CD4-positive, alpha-beta T cell treated with Interleukin-21 for 1 hour (primary cell): Measurements from ENCODE around the gene DNAL4.

Experiments used
- DNase-seq: peaks from one replicate; pipeline ENCODE4 v3.0.0-alpha.2; 2020

Gene DNAL4

DNA sequence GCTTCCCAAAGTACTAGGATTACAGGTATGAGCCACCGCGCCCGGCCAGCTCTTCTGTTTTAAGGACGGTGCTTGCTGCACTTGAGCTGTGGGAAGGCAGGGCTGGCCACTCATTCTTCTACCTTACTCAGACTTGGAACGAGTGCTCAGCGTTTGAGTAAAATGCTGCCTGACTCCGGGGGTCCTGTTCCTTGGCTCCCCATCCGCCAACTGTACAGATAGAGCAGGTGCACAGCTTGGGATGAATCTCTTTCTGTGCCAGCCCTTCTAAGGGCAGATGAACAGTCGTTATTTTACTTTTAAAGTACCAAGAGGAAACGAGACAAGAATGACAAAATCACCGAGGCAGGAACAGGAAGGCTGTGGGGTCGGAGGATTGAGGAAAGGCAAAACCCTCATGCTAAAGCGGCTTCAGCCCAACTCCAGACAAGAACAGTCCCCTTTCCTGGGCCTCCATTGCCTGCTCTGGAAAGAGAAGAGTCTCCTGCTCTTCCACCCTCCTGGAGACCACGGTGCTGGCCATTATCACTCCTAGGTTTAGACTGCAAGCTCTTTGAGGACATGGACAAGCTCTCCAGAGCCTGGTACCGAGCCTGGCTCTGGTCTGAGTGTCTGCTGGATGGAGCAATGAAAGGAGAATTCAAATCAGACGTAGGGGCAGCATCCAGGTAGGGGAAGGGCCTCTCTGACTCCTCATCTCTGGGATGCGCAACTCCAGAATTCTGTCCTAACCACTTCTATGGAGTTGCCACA, 37.1 kb downstream of the DNAL4 start:
- peak; percentile 27 for DNase-seq

- DNase-seq: peak; percentile 95
Observed at GRCh38 chr22:38755911-38756532, 37.9 kb downstream of the DNAL4 start, which contains the start of gene SUN2. TSS of gene SUN2 (minus strand) at chr22:38755998. CDS start at chr22:38752628, 3,370 bp downstream.

DNA sequence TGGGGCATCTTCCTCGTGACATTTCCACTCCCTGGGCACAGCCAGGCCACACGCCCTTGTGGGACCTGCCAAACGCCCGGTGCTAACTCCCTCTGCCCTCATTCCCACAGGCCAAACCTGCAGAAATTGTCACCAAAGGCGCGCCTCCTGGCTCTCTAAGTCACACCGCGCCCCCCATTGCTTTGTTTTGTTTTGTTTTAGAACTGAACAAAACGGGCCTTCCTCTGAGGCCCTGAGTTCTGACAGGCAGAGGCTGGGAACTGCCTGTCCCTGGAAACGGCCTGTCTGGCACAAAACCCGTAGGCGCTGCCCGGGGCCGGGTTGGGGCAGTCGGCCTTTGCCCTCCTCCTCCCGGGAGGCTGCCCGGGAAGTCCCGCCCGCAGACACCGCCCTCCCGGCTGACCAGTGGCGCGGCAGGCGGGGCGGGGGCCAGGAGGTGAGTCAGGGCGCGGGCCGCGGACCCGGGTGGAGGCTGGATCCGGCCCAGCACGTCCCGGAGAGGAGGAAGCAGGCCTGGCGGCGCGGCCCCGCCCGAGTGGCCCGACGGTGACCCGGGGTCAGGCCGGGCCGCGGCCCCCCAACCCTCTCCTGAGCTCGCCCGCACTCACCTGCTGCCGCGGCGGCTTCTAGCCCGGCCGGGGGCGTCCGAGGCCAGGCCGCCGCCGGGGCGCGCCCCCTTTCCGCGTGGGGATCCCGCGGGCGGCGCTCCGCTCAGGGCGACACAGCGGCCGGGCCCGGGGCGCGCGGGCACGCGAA, 38.6 kb downstream of the DNAL4 start:
- peak; percentile 54 for DNase-seq

GRCh38 chr22:38754751-38755154, 39.2 kb downstream of the DNAL4 start:
- no peak for DNase-seq

- DNase-seq: no peak
Observed at GRCh38 chr22:38753948-38754750, 39.8 kb downstream of the DNAL4 start.

- peak; percentile 83 for DNase-seq
Observed at GRCh38 chr22:38751422-38752346, 42.3 kb downstream of the DNAL4 start.

DNA sequence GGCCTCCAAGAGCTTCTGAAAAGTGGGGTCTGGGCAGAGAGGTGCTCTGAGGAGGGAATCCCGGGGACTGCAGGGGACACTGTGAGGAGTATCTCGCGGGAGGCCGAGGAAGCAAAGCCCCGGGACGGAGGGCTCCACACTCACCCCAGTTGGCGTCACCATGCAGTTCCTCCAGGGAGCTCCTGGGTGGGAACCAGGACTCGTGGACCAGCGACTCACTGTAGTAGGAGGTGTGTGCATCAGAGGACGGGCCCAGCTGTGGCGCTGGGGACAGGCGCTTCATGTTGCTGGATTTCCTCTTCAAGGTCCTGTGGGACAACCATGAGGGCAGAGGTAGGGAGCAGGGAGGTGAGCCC, 42.9 kb downstream of the DNAL4 start:
- DNase-seq: no peak

DNA sequence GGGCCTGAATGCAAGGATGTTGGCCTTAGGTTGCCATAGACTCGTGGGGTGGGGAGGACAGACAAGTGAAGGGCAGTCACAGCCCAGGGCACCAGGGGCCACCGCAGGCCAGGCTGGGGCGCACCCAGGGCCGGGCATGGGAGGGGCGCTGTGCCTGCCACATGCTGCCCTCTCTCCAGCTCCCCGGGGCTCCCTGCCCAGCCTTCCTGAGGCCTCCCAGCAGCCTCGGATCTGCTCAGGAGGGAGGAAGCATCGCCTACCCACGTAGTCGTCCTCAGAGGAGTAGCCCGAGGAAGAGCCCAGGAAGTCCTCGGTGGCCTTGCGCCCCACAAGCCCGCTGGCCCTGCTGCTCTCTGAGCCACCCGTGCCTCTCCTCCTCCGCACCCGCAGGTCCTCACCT, 43.3 kb downstream of the DNAL4 start:
- no peak for DNase-seq

DNA sequence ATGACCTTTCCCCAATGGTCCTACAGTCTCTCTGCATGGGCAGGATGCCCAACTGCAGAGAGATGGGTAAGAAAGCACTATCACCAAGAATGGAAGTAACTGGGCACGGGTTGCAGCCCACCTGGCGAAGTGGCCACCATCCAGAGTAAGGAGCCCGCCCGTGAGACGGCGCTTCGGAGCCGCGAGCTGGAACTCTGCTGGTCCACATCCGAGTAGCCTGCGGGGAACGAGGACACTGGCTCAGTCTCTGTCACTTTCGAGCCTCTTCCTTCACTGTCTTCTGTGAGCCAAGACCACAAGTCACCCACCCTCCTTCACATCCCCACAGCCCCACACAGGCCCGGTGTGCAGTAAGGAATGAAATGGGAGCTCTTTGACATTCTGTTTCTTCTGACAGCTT, 43.8 kb downstream of the DNAL4 start:
- no peak for DNase-seq

- no peak for DNase-seq
Observed at GRCh38 chr22:38748487-38749136, 45.3 kb downstream of the DNAL4 start.

- DNase-seq: no peak
Observed at GRCh38 chr22:38745676-38746460, 48.1 kb downstream of the DNAL4 start.

- DNase-seq: no peak
Observed at GRCh38 chr22:38744981-38745380, 49.0 kb downstream of the DNAL4 start.

DNA sequence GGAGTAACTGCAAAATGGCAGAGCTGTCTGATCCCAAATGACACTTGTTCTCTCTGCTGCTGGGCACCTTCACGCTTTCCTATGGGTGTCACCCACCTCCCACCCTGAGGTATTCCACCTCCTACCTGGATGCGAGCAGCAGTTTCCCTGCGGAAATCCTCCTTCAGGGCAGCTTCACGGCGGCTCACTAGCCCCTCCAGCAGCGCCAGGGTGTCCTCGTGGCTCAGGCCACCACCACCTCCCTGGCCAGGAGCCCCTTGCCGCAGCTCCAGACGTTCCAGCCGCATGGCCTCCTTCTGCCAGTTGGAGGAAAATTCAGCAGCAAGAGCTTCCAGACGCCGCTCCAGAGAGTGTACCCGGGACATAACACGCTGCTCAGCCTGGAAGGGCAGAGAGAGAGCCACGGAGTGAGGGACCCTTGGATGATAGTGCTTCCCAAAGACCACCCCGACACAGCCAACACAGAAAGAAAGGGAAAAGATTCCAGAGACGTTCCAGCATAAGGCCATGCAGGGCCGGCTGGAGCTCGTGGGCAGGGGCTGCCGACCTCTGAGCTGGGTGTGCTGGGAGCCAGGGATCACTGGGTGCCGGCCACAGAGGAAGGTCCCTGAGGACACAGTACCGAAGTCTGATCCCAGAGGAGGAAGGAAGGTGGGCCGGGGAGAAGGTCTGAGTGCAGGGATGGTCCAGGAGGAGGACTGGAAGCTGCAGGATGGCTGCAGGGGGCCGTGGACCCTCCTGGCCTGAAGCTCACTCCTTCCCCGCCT, 51.6 kb downstream of the DNAL4 start:
- no peak for DNase-seq

GRCh38 chr22:38741576-38741975, 52.4 kb downstream of the DNAL4 start:
- no peak for DNase-seq

GRCh38 chr22:38741166-38741565, 52.8 kb downstream of the DNAL4 start:
- DNase-seq: no peak

DNA sequence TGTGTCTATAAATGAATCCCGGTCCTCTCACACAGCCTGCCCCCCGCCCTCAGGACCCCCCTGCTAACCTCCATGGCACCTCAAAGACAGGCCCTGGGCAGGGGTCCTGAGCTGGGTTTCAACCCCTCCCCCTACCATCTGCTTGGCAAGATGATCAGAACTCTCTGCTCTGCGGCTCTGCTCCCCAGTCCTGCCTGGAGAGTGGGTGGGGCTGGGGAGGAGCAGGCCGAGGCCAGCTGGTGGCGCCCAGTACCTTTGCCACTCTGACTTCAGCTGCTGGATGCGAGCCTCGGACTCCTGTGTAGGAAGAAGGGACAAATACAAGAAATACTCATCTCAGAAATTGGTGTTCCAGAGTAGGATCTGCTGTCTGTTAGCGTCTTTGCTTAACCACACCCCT, 53.2 kb downstream of the DNAL4 start:
- no peak for DNase-seq

GRCh38 chr22:38740116-38740723, 53.7 kb downstream of the DNAL4 start:
- no peak for DNase-seq

DNA sequence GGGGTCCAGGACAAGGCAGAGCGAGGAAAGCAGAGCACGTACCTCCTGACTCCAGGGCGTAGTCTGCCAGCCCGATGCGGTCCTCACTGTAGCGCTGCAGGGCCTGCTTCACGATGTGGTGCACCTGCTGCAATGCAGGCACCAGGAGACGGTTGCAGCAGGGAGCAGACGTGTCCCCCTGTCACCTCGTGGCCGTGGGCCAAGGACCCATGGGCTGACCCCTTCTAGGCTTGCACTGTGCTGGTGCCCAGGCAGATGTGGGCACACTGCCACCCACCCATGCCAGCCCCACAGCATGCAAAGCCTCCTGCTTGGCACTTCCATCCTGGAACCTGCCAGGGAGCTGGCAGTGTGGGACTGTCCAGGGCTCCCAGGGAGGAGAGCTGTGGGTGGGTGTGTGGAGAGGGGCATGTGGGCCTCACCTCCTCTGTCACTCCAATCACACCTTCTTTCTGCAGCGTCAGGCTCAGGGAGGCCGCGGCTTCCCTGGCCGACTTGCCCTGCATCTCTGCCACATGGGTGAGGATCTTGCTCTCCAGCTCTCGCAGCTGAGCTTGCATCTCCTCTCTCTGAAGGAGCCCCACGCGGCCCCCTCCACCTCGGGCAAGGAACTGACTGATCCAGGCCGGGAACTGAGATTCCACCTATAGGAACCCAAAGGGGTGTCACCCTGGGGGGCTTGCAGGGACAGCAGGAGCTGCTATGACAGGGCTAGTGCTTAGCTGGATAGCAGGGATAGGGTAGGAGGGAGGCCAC, 54.5 kb downstream of the DNAL4 start:
- no peak for DNase-seq
